Cortex of kidney (tissue), 1 donor: Measurements from ENCODE around the gene S100A6.
"Not testable (repeated sequence)": the region's sequence is repeated elsewhere in the genome, so short reads cannot be mapped to it uniquely, and the experiment has no call there.

ENCODE experiments used
- DNase-seq: peaks from one replicate; lab custom pipeline; 2025; lab: John Stamatoyannopoulos, UW

The S100A6 gene

GRCh38 chr1:153535242-153536011, at the start of gene S100A6:
Gene S100A6 (minus strand): TSS chr1:153535991. CDS start chr1:153535339, 652 bp downstream.
- DNase-seq = no peak

GRCh38 chr1:153585006-153585405, 49.2 kb upstream of the S100A6 start:
- DNase-seq = no peak

- no peak for DNase-seq
These were observed 48.2 kb upstream of the S100A6 start for GRCh38 chr1:153583976-153584375.

GRCh38 chr1:153583514-153583913, 47.7 kb upstream of the S100A6 start:
- DNase-seq = not testable (repeated sequence)

GRCh38 chr1:153582836-153583235, 47.0 kb upstream of the S100A6 start:
- DNase-seq = not testable (repeated sequence)

GRCh38 chr1:153578936-153579335, 43.1 kb upstream of the S100A6 start:
- no peak for DNase-seq

GRCh38 chr1:153578490-153578889, 42.7 kb upstream of the S100A6 start:
- no peak for DNase-seq

- DNase-seq = no peak
These were observed 41.8 kb upstream of the S100A6 start for GRCh38 chr1:153577624-153578051.

GRCh38 chr1:153577138-153577537, 41.3 kb upstream of the S100A6 start:
- DNase-seq = no peak

- not testable (repeated sequence) for DNase-seq
These were observed 39.7 kb upstream of the S100A6 start for GRCh38 chr1:153575497-153575896.

GRCh38 chr1:153575081-153575491, 39.3 kb upstream of the S100A6 start:
- not testable (repeated sequence) for DNase-seq

GRCh38 chr1:153573351-153573750, 37.6 kb upstream of the S100A6 start:
- no peak for DNase-seq

GRCh38 chr1:153572569-153573015, 36.8 kb upstream of the S100A6 start:
- no peak for DNase-seq

GRCh38 chr1:153571706-153572105, 35.9 kb upstream of the S100A6 start:
- DNase-seq = no peak

- DNase-seq = no peak
These were observed 35.1 kb upstream of the S100A6 start for GRCh38 chr1:153570874-153571273.

- DNase-seq = no peak
These were observed 33.7 kb upstream of the S100A6 start for GRCh38 chr1:153569465-153569864.

GRCh38 chr1:153568367-153569099, 32.7 kb upstream of the S100A6 start:
- no peak for DNase-seq

- no peak for DNase-seq
These were observed 32.0 kb upstream of the S100A6 start for GRCh38 chr1:153567621-153568366.

- no peak for DNase-seq
These were observed 30.9 kb upstream of the S100A6 start for GRCh38 chr1:153566414-153567371.

GRCh38 chr1:153565529-153566374, 30.0 kb upstream of the S100A6 start, which contains the start of gene S100A2:
Gene S100A2 (minus strand): TSS chr1:153565844. CDS start chr1:153563877, 1,967 bp downstream.
- no peak for DNase-seq
